GM19238 (cell line): ENCODE measurements around the gene RTN4R.
A peak's percentile ranks its signal among the peaks of the same experiment; 100 is the strongest.

Experiments used
- DNase-seq: peaks from one replicate; pipeline ENCODE4 v3.0.0; 2011; ENCODE audit warnings: low spot score; ENCODE audit not compliant: insufficient read length

The RTN4R gene

DNA sequence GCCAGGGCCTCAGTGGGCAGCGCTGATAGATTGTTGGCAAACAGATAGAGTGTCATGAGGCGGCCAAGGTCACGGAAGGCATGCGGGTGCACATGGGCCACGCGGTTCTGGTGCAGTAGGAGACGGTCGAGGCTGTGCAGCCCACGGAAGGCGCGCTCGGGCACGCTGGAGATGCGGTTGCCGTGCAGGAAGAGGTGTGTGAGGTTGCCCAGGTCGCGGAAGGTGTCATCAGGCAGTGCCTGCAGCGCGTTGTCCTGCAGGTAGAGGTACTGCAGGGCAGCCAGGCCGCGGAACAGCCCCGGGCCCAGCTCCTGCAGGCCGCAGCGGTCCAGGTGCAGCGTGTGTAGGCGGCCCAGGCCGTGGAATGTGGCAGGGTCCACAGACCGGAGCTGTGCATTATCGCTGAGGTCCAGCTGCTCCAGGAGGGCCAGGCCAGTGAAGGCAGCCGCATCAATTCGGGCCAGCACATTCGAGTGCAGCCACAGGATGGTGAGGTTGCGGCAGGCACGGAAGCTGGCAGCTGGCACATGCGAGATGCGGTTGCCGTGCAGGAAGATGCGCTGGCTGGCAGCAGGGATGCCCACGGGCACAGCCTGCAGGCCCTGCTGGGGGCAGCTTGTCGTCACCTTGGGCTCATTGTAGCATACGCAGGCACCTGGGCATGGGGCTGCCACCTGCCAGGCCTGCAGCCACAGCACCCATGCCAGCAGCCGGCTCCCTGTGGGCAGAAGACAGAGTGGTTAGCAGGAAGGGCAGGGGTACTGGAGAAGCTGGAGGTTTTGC lies 25.5 kb downstream of the RTN4R start:
- DNase-seq: no peak

DNA sequence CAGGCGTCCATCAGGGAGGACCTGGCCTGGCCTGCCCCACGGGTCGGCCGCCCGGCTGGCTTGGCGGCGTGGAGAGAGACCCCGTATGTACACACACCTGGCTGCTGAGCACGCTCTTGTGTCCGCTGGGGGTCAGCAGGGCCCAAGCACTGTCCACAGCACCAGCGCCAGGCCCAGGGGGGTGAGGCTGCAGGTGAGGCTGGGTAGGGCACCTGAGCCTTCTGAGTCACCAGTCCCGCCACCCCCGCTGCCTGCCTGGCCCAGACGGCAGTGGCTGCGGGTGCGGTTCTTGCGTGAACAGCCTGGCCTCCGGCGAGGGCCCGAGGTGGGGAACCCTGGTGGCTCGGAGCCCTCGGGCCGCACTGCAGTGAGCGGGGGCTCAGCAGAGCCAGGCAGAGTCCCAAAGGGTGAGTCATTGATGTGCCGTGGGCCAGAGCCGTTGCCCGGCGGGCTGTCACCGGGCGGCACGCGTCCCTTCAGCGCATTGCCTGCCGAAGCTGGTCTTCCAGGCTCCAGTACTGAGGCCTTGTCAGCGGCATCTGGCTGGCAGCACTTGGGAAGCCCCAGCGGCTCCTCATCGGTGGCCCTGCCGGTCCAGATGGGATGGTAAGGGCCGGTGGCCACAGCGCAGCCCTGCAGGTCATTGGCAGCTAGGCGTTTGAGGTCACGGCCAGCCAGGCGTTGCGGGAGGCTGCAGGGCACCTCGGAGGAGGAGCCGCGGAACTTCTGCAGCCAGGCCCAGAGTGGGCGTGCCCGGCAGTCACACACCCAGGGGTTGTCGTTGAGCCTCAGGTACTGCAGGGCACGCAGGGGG lies 26.3 kb downstream of the RTN4R start:
- no peak for DNase-seq

DNA sequence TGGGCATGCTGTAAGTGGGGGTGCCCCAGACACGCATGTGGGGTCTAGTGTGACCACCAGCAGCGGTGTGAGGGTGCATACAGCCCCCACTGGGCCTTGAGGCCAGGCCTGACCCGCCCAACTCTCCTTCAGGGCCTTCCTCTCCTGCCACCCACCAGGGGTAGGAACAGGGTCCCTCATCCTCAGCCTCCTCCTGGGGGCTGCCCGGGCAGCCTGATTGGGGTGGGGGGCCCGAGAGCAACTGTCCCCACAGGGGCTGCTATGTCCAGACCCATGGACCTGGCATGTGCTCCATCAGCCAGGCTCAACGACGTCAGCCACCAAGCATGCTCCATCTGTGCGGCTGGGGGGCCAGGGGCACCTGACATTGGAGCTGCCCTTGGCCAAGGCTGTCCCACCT lies 27.2 kb downstream of the RTN4R start:
- DNase-seq: no peak

DNA sequence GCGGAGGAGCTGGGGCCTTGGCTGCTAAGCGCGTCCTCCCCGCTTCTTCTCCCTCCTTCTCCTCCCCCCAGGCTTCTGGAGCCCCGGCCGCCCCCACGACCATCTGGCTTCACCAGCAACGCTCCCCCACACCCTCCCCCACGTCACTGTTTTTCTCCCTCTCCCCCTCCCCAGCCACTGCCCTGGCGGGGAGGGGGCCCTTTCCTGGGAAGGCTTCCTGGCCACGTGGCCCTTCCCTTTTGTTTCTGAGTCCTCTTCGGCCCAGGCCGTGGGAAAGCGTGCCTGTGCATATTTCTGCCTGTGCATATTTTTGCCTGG lies 27.7 kb downstream of the RTN4R start:
- no peak for DNase-seq

DNA sequence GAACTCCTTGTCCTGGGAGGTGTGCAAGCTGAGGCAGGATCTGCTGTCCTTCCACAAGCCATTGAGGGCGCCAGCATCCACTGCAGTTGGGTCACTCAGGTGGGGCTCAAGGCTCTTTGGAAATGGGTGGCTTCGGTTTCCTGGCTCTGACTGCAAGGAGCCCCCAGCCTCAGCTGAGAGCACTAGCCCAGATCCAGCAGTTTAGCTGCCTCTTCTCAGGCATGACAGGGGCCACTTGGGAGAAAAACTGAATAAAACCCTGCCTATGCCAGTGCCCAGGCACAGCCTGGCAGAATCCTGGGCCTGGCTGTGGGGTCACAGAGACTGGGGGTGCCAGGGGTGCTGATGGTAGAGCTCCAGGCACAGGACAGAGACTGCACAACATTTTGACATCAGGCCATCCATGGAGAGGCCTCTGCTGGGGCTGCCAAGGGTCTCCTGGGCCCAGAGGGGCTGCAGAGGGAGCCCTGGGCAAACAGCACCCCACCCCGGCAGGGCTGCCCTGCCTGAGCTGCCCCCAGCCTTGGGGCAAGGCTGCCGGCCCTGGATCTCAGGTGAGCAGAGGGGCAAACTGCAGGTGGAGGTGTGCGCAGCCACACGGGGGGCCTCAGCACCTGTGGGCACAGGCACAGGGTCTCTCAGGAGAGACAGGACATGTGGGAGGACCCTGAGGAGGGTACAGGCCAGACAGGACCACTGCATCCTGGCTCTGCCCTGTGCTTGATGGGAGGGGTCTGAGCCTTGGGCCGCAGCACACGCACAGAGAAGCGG lies 28.3 kb downstream of the RTN4R start:
- DNase-seq: no peak

DNA sequence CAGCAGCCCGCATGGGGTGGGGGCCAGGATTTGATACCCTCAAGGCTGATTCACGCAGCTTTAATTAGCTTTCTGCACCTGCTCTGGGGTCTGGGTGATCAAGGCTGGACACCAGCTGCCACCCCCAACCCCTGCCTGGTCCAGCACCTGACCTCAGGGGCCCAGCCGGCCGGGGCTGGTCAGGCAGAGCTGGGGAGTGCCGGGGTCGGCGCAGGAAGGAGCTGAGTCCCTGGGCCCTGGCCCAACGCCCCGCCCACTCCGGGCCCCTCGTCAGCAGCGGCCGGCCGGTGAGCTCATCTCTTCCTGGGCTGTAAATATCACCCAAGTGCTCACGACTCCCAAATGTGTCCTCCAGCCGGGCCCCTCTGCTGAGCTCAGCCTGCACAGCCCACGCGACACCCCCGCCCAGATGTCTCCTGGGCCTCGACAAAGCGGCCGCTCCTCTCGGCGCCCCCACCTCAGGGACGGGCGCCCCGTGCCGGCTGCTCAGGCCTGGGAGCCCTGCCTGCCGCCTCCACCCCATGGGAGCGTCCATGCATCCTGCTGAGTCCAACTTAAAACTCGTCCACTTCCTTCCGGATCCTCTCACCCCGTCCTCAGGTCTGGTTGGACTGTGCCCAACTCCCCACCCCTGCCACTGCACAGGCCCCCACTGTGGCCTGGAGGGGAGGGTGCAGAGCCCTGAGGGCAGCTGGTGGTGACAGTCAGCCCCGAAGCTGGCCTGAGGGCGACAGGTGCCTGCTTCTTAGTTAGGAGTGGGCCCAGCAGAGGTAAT lies 29.0 kb downstream of the RTN4R start:
- no peak for DNase-seq

DNA sequence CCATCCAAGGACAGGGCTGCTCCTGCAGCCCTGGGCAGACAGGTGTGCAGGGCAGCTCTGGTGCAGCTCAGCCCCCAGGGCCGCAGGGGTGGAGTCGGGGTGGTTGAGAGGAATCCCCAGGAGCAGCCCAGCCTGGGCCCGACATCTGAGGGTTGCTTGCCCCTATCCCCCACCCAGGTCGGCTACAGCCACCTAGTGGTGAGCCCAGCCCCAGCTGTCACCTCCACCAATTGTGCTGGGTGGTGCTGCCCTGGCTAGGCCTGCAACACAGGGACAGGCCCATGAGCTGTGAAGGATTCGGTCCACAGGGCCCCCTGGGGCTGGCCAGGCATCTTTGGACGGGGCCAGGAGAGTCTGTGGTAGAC lies 29.6 kb downstream of the RTN4R start:
- DNase-seq: peak; percentile 88

DNA sequence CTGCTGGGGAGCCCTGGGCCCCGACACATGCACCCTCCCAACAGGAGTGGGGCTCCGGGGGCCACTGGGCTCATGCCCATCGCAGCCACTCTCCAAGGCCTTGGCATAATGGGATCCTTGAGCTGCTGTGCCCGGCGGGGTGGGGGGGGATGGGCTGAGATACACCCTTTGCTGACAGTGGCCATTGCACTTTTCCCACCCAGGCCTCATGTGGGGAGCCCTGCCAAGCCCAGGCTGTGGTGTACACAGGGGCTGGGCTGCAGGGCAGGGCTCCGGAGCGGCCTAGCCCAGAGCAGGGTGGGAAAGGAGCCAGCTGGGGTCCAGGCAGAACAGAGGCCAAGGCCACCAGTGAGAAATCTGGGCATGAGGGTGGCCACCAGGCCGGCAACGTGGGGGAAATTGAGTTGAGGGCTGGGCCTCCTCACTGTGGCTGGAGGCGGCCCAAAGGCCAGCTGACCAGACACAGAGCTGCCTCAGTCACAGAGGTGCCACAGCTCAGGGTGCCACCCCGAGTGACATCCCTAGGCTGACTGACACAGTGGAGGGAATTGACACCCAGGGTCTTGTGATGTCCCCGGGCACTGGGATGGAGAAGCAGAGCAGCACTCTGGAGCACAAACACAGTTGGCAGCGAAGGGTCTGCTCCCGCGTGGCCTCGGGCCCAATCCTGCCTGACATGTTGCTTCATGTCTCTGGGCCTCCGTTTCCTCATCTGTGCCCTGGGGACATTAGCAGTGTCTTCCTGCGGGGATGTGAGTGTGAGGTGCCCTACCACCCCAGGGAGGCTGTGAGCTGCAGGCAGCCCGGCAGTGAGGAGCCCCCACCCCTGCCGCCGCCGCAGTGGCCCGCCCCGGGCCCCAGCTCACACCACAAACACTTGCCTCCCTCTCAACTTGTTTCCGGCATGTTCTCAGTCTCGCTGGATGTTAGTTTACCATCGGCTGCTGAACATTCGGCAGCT lies 30.4 kb downstream of the RTN4R start:
- no peak for DNase-seq

DNA sequence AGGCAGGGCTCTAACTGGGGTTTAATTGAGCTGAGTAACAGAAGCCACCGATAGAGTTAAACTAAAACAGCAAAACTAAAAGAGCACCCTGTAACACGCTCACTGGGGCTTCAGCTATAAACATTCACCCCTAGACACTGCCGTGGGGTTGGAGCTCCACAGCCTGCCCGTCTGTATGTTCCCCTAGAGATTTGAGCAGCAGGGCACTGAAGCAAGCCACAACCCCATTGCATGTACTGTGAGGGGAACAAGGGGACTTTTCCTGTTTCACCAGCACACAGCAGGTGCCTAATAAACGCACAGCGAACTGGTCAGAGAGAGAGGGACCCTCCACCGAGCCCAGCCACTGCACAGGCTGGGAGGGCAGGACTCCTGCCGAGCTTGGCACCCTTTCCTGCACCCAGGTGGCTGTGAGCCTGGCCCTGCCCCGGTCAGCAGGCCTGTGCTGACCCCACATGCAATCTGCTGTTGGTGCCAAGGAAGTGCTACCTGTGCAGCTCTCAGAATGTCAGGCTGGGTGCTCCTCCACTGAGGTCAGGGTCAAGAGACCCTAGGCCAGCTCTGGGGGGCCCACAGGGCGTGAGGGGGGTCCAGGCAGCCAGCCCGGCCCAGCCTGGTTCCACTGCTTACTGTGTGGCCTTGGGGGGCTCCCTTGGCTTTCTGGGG lies 31.9 kb downstream of the RTN4R start:
- no peak for DNase-seq

DNA sequence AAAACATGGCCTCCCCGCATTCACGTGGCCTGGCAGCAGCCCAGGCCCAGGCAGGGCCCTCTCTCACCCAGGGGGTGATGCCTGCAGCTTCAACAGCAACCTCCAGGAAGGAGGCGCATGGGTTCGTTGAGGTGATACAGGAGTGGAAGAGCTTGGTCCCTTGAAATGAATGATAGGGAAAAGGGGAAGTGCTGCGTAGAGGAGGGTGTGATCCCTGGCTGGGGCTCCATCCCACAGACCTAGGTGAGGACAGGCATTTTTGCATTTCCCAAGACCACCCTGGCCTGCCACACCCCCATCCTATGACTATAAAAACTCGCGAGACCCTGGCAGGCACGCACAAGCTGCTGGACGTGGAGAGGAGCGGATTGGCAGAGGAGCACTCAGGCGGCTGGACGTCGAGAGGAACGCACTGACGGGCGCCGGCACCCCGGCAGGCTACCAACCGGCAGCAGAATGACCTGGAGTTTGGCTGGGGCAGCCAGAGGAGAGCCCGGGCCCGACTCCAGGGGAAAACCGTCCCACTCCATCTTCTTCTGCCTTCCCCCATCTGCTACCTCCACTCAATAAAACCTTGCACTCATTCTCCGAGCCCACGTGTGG lies 32.6 kb downstream of the RTN4R start:
- DNase-seq: no peak

DNA sequence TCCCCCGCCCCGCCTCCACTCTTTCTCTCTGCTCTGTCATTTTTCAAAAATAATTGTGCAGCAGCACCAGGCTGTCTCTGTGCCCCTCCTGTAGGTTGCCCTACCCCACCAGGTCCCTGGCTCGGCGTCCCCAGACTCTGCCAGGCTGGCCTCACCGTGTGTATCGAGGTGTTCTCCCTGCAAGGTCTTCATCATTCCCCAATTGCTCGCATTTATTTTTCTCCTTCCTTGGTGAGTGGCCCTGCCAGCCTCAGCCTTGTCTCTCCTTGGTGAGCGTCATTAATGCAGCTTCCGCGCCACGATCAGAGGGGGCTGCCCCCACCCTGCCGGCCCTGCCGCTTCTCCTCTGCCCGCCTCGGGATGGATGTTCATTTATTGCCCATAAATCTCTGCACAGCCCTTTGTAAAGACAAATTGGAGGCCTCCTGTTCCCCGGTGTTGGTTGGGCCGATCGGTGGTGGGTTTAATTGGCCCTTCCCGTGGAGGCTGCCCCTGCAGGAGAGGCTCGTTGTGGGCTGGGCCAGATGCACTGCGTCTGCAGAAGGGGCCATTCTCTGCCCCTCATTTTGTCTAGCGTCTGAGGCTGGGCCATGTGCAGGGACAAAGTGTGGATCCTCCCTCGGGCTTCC lies 33.2 kb downstream of the RTN4R start:
- DNase-seq: no peak

DNA sequence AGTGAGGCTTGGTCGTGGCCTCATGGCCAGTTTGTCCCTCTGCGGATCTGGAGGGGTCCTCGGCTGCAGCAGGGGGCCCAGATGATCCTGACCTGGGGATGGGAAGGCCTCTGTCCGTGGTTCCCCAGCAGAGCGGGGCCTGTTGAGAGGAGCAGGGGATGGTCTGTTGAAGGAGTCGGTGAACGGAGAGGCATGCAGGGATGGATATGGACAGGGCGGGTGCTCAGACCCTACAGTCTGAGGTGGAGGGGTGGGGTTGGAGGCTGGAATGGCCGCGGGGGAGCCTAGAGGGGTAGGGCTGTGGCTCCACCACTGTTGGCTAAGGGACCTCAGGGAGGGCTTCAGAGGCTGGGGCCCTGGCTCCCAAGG lies 33.8 kb downstream of the RTN4R start:
- no peak for DNase-seq

DNA sequence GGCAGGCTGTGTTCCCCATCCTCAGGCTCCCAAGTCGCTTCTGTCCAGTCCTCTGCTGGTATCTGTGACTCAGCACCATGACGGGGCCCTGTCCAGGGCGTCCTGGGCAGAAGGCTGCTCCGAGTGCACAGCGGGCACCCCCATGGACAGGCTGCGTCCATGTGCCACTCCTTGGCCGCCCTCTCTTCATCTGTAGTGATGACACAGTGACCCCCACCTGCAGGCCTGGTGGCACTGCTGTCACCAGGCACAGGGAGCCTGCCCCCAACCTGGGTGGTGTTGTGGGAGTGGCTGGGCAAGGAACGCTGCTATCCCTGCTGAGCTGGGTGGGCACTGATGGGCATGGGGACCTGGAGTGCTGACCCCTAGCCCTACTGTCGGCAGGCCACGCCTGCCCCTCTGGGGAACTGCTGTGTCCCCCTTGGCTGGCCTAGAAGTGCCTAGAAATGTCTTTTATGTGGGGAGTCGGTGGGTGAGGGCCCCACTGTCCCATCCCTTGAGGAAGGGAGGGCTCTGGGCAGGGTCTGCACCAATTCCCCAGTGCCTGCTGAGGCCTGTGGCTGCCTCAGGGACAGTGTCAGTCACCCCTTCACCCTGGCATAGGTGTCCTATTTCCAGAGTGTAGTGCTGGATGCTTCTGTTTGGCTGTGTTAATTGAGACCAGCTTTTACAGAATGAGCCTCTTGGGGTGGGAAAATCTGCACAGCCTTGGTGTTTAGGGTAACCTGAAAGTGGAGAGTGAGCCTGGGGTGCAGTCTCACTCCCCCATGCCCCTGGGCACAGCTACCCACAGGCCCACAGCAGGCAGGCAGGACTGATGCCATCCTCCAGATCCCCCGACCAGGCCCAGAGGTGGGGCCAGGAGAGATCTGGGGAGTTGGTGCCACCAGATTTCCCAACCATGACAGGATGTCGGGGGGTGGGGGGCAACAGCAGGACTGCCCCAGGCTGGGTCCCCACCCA lies 34.5 kb downstream of the RTN4R start:
- no peak for DNase-seq

DNA sequence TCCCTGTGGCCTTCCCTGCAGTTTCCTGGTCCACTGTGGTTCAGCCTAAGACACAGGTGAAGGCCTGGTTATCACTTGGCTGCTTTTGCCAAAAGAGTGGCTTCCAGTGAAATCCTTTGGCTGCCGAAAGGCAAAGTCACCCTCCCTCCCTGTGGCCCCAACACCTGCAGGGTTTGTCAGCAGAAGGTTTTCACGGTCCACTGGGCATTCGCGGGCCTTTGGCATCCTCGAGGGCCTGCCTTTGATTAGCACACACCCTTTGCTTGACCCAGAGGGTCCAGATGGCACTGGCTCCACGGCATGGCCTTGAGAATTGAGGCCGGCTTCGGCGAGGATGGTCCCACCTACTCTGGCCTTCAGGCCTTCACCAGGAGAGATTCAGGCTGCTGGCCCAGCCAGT lies 35.3 kb downstream of the RTN4R start:
- DNase-seq: no peak

DNA sequence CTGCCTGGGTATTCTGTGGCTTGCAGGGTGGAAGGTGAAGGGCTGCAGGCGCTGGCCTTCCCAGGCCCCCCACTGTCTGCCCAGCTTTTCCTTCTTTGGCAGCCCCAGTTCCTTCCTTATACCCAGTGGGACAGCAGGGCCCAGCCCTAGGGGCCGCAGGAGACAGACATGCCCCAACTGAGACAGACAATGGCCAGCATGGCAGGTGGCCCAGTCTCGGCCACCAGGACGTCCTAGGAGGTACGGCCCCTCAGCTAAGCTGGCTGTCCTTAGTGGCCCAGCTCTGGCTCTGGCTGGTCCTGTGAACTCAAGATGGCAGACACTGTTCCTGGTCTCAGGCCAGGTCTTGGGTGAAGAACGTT lies 35.9 kb downstream of the RTN4R start:
- no peak for DNase-seq

DNA sequence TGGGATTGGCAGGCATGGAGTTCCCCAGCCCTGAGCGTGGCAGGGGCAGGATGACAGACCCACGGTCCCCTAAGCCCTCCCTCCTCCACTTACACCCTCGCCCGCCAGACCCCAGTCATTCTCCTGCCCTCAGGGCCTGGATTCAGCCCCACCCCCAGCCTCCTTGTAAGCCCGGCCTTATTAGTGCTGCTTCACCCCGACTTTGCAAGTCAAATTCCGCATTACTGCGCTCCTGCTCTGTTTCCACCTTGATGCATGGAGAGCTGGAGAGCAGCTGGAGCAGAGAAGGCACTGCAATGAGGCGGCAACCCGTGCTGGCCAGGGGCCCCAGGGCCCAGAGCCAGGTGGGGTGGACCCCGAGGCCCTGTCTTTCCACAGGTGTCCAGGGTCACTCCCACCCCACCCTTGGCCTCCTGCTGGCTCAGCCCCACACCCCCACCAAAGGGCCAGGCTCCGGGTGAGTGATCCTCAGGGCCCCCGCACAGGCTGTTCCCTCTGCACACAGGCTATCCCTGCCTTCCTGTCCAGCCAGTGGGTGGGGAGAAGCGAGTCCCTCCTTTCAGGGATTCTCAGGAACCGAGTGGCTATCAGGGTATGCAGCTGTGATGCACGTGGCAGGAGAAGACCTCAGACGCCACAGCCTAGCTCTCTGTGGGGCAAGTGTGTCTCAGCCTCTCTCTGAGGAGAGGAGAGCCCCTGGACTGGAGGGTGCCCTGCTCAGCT lies 36.4 kb downstream of the RTN4R start:
- DNase-seq: no peak

DNA sequence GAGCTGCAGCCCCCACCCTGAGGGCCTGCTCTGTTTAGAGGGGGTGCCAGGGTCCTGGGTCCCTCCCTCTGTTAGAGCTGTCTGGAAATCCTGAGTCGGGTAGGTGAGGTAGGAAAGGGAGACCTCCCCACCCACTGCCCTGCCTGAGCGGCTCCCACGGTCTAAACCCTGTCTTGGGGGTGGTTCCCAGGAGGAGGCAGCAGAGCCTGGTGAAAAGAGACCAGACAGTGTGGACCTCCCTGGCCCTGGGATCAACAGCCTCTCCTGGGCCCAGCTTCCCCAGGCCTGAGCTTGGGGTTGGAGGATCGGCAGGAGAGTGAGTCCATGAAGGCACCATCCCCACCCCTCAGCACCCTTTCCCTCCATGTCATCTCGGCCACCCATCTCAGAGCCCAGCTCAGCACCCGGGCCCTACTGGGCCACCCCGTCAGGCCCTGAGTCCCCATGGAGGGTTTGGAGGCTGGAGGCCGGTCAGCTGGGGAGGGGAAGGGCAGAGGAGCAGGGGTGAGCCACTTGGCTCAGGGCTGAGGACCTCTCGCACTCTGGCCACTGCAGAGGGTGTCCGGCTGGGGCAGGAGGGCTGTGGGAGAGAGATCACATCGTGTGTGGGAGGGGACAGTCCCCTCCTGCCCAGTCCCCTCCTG lies 37.2 kb downstream of the RTN4R start:
- no peak for DNase-seq
